HG03558 (cell line): Measurements from ENCODE around the gene TBC1D2.

ENCODE experiments used
- ATAC-seq: cut with Tn5 transposase; IDR thresholded peaks from one replicate; pipeline ENCODE4 v1.9.1; 2021; ENCODE audit warnings: moderate number of reproducible peaks; ENCODE audit not compliant: unreplicated experiment; ENCODE audit errors: extremely low read depth

TBC1D2 gene

GRCh38 chr9:98192503-98193335, 62.7 kb downstream of the TBC1D2 start, which contains the start of gene CORO2A:
Gene CORO2A, minus strand, starts transcription at chr9:98192637. Its CDS starts 34,977 bp downstream, at chr9:98157660.
- ATAC-seq: no peak

- ATAC-seq: no peak
Observed at GRCh38 chr9:98191671-98192502, 63.6 kb downstream of the TBC1D2 start.

- no peak for ATAC-seq
Observed at GRCh38 chr9:98191181-98191608, 64.3 kb downstream of the TBC1D2 start.

GRCh38 chr9:98190757-98191105, 64.7 kb downstream of the TBC1D2 start:
- ATAC-seq: no peak

GRCh38 chr9:98189412-98189811, 66.0 kb downstream of the TBC1D2 start:
- no peak for ATAC-seq

DNA sequence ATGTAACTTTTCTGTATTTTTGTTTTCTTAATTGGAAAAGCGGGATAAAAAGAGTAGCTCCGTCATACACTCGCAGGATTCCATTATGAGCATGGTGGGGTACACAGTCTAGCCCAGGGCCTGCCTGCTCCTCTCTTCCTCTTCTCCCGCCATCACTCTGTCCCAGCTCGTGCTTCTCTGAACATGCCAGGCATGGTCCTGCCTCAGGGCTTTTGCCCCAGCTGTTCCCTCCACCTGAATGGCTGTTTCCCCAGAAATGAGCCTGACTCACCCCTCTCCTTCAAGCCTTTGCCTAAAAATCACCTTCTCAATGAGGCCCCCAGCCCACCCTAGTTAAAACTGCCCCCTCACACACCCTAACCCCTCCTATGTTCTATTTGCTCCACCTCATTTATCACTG, 67.5 kb downstream of the TBC1D2 start:
- ATAC-seq: no peak

GRCh38 chr9:98186236-98186635, 69.2 kb downstream of the TBC1D2 start:
- no peak for ATAC-seq

GRCh38 chr9:98185611-98186171, 69.8 kb downstream of the TBC1D2 start:
- no peak for ATAC-seq

DNA sequence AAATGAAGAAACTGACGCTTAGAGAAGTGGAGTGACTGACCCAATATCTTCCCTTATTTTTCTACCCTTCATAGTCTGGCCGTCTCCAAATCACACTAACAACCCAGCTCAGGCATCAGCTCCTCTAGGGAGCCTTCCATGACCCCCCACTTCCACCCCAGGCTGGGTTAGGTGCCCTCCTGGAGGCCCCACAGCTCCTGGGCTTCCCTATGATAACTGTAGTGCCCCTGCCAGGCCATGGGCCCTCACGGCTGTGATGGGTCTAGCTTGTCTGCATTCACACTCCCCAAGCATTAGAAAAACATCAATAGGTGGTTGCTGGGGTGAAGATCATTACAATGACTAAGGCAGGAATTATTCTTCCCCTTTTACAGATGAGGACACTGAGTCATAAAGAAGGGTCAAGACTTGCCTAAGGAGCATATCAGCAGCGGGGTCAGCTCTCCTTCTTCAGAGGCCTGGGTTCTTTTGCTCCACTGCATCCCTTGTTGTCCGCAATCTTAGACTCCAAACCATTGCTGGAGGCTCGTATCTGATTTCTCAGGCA, 70.4 kb downstream of the TBC1D2 start:
- ATAC-seq: no peak

DNA sequence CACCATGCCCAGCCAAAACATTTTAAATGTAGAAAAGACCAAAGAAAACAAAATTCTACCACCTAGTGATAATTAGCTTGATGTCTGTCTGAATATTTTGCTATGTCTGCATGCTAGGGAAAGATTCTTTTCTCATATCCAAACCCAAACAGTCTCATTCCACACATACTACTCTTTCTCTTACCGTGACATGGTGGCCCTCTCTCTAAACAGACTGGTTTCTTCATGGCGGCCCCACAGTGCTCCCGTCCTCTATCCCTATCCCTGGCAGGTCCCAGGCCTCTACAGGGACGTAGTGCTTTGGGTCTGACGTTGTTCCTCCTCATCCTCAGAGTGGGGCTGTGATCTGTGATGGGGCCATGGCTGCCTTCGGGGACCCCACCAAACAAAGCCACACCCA, 71.1 kb downstream of the TBC1D2 start:
- ATAC-seq: no peak

DNA sequence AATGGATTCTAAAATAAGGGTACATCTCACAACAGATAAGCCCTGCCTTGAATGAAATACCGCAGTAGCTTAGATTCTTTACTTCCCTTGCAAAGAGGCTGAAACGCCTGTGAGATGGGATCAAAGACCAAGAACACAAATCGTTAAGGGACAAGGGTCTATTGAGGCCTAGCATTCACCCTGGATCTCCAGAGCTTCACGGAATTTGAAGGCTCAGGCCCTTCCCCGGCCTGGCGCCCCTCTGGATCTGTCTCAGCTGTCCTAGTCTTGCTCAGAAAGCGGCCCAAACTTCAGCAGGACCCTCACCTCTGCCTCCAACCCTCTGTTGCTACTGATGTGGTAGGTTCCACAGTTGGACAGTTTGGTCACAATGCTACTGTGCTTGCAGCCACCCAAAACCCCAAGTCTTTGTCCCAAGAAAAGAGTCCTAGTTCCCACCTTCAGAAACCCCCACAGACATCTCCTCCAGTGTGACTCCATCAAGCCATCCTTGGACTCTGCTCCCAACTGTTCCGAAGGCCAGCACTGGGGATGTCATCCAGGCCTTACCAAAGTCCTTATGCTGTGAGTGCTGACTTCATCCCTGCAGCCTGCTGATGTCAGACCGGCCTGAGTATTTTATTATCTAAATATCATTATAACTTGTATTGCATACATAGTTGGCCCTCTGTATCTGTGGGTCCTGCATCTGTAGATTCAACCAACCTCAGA, 72.4 kb downstream of the TBC1D2 start:
- ATAC-seq: no peak

DNA sequence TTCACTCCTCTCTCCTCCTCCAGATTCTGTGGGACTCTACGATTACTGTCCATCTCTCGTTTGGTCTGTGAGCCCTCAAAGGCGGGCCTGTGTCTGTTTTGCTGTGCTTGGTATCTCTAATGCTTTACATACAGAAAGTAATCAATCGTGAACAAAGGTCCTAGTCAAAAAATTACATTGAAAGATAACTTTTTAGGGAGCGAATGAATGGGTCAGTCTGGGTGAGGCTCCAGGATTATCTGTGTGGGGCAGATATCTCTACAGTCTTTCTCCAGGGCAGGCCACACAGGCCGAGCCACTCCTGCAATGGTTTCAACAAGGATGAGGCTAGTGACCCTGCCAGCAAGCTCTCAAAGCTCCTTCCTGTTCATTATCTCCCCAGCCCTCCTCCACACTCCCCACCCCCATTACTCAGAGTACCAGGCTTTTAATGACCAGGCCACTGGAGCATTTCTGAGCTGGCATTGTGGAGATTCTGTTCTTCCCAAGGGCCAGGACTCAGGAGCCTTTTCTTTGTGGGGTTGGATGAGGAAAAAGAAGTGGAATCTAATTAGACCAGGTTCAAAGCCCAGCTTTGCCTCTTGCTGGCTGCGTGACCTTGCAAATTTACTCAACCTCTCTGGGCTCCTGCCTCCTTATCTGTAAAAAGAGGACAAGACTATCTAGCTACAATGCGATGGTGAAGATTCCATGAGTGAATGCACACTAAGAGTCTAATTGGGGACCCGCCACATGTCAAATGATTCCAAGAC, 73.2 kb downstream of the TBC1D2 start:
- ATAC-seq: no peak

- no peak for ATAC-seq
Observed at GRCh38 chr9:98181746-98182068, 73.7 kb downstream of the TBC1D2 start.

DNA sequence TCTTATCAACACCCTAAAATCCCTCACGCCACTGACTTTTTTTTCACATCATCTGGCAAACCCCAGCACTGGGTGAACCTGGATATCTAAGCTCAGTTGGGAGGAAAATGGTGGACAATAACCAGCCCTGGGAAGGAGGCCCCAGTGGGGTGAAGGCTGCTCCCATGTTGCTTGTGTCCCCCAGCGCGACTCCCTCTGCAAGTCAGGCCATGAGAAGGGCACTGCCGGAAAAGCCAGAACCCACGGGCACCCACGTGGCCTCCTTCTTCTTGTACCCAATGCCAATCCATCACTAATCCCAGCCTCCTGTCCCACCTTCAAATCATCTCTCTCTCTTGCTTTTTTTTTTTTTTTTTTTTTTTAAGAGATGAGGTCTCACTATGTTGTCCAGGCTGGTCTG, 74.5 kb downstream of the TBC1D2 start:
- ATAC-seq: no peak

GRCh38 chr9:98178874-98179850, 76.3 kb downstream of the TBC1D2 start:
- ATAC-seq: no peak

GRCh38 chr9:98176391-98177259, 78.8 kb downstream of the TBC1D2 start:
- no peak for ATAC-seq

GRCh38 chr9:98175762-98176161, 79.7 kb downstream of the TBC1D2 start:
- no peak for ATAC-seq
